Thyroid gland (tissue), 4 donors: Measurements from ENCODE around the gene NBL1.

Source experiments
- POLR2A ChIP-seq, 2 donors: fragments of 450-650 bp; IDR thresholded peaks; one replicate each; pipeline ENCODE4 v1.6.1; 2017; ENCODE audit warnings: antibody characterized with exemption in 2 of 2, mild to moderate bottlenecking in 2 of 2, moderate library complexity in 1 of 2
- TF ChIP-seq, protein P1 (sequence below), 6 experiments: fragments of 200-600 bp in 3 of 6; fragments of 450-650 bp in 3 of 6; sonication (generic) in 3 of 6; IDR thresholded peaks; one replicate each; pipeline ENCODE4 v1.5.1; 2016 to 2019; ENCODE audit warnings: antibody characterized with exemption in 6 of 6, mild to moderate bottlenecking in 2 of 6, inconsistent platforms in 1 of 6, moderate library complexity in 1 of 6

DNA sequence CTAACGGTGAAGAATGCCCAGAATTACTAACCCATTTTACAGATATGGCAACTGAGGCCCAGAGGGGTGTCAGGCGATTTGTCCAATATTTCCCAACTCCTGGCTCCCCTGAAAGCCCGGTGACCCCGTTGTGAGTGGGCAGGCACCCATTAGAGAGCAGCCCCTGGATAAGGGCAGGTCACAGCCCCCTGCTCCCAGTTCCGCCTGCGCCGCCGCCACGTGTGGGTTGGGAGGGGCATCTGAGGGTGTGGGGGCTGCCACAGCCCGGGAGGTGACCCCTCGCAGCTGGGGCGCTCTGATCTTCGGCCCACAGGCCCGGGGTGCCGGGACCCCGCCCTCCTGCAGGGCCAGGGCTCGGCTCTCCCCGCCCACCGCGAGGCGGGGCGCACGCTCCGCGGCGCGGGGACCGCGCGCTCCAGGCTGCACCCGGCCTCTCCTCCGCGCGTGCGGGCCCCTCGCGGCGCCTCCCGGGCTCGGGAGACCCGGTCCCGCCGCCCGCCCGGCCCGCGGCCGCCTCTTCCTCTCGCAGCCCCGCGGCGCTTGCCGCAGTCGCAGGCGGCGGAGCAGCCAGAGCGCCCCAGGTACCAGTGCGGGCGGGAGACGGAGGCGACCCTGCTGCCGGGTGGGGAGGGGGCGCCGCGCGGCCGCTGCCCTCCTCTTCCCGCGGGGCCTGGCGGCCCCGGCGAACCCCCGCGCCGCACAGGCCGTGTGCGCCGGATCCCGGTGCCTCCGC is 20.5 kb downstream of the NBL1 start, which contains the start of gene HTR6:
- TF ChIP-seq POLR2A (IDR thresholded peaks at IDR 0.05) = no peak
- TF ChIP-seq, protein P1, sequence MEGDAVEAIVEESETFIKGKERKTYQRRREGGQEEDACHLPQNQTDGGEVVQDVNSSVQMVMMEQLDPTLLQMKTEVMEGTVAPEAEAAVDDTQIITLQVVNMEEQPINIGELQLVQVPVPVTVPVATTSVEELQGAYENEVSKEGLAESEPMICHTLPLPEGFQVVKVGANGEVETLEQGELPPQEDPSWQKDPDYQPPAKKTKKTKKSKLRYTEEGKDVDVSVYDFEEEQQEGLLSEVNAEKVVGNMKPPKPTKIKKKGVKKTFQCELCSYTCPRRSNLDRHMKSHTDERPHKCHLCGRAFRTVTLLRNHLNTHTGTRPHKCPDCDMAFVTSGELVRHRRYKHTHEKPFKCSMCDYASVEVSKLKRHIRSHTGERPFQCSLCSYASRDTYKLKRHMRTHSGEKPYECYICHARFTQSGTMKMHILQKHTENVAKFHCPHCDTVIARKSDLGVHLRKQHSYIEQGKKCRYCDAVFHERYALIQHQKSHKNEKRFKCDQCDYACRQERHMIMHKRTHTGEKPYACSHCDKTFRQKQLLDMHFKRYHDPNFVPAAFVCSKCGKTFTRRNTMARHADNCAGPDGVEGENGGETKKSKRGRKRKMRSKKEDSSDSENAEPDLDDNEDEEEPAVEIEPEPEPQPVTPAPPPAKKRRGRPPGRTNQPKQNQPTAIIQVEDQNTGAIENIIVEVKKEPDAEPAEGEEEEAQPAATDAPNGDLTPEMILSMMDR (IDR thresholded peaks at IDR 0.05) = no peak
